HepG2 (cell line): ENCODE data around the gene GCM1. TPM values are rescaled to one million over a fixed set of nuclear protein-coding genes. Genes with fewer than 3 reads are reported as not detected.

Experiments used
- BHLHE40 ChIP-seq: IDR thresholded peaks from 2 replicates; pipeline ENCODE4 v1.6.1; 2011; ENCODE audit warnings: low read length, improper control_type of control experiment
- EEA1 ChIP-seq: sonication (generic); formaldehyde crosslinking; IDR thresholded peaks from 2 replicates; pipeline ENCODE4 v1.5.1; 2020; ENCODE audit warnings: mild to moderate bottlenecking, missing genetic modification reagents, borderline replicate concordance
- KLF16 ChIP-seq, 2 experiments: sonication (generic) in 1 of 2; formaldehyde crosslinking in 1 of 2; IDR thresholded peaks; 2 replicates each; pipeline versions ENCODE4 v1.6.1 to v1.8.0; 2016 to 2023; ENCODE audit warnings: missing genetic modification reagents in 2 of 2, missing compliant biosample characterization in 1 of 2
- MYC ChIP-seq: sonication (generic); formaldehyde crosslinking; IDR thresholded peaks from 2 replicates; pipeline ENCODE4 v1.9.0; 2021; ENCODE audit warnings: missing genetic modification reagents, borderline replicate concordance
- MYNN ChIP-seq: sonication (generic); formaldehyde crosslinking; IDR thresholded peaks from 2 replicates; pipeline ENCODE4 v1.4.0; 2020; ENCODE audit warnings: mild to moderate bottlenecking, low read depth, missing genetic modification reagents
- NCOA2 ChIP-seq: sonication (generic); formaldehyde crosslinking; IDR thresholded peaks from 2 replicates; pipeline ENCODE4 v1.8.0; 2022; ENCODE audit warnings: inconsistent platforms
- NCOR1 ChIP-seq: fragments of 200-600 bp; sonication (generic); IDR thresholded peaks from 2 replicates; pipeline ENCODE4 v1.7.0; 2017; ENCODE audit warnings: antibody characterized with exemption, low read length, borderline replicate concordance
- NR2F6 ChIP-seq, 2 experiments: IDR thresholded peaks; 2 replicates each; pipeline ENCODE4 v1.6.1; 2016; ENCODE audit warnings: antibody characterized with exemption in 1 of 2, mild to moderate bottlenecking in 1 of 2
- SP5 ChIP-seq: IDR thresholded peaks from 2 replicates; pipeline ENCODE4 v1.6.1; 2016; ENCODE audit warnings: low read depth, borderline replicate concordance
- TCF12 ChIP-seq, 2 experiments: fragments of 450-650 bp in 1 of 2; sonication (generic) in 1 of 2; formaldehyde crosslinking in 1 of 2; IDR thresholded peaks; 2 replicates each; pipeline versions ENCODE4 v1.6.1 to v1.8.0; 2017 to 2022; ENCODE audit warnings: antibody characterized with exemption in 1 of 2, mild to moderate bottlenecking in 1 of 2, missing genetic modification reagents in 1 of 2, moderate library complexity in 1 of 2
- ZMYM2 ChIP-seq: sonication (generic); formaldehyde crosslinking; IDR thresholded peaks from 2 replicates; pipeline ENCODE4 v1.8.0; 2022; ENCODE audit warnings: mild to moderate bottlenecking, missing genetic modification reagents
- ZNF235 ChIP-seq: sonication (generic); formaldehyde crosslinking; IDR thresholded peaks from 2 replicates; pipeline ENCODE4 v1.8.1; 2023; ENCODE audit warnings: mild to moderate bottlenecking, missing genetic modification reagents, borderline replicate concordance
- ZNF326 ChIP-seq: sonication (generic); formaldehyde crosslinking; IDR thresholded peaks from 2 replicates; pipeline ENCODE4 v1.4.0; 2020; ENCODE audit warnings: missing genetic modification reagents, borderline replicate concordance
- ZNF530 ChIP-seq: sonication (generic); formaldehyde crosslinking; IDR thresholded peaks from 2 replicates; pipeline ENCODE4 v1.5.0; 2020; ENCODE audit warnings: low read depth, mild to moderate bottlenecking, missing genetic modification reagents
- ZSCAN21 ChIP-seq: sonication (generic); formaldehyde crosslinking; IDR thresholded peaks from 2 replicates; pipeline ENCODE4 v1.8.0; 2022; ENCODE audit warnings: mild to moderate bottlenecking, missing genetic modification reagents, moderate library complexity, borderline replicate concordance
- polyA plus RNA-seq, 8 experiments: library from polyadenylated mRNA; depleted of rRNA in 3 of 8; stranded (reverse) in 7 of 8; unstranded in 1 of 8; fragments of >200 nt; fragmentation: Illumina TruSeq in 4 of 8; extraction: Trizol in 4 of 8; gene quantifications; 2 replicates each; pipeline versions ENCODE4 v1.2.1 to v1.2.3, GENCODE V29; 2011 to 2016; ENCODE audit warnings: low read depth in 4 of 8, missing spikeins in 1 of 8, mixed read lengths in 1 of 8; ENCODE audit not compliant: insufficient read depth in 1 of 8
- total RNA-seq, 5 experiments: library from RNA; depleted of rRNA; stranded (reverse); fragments of >200 nt; fragmentation: Illumina TruSeq; extraction: Trizol; gene quantifications; 2 replicates each; pipeline ENCODE4 v1.2.3, GENCODE V29; 2016; ENCODE audit warnings: low read depth in 1 of 5
- TF ChIP-seq, protein P1 (sequence below): sonication (generic); formaldehyde crosslinking; IDR thresholded peaks from 2 replicates; pipeline ENCODE4 v1.5.0; 2020; ENCODE audit warnings: missing genetic modification reagents
- TF ChIP-seq, protein P2 (sequence below): sonication (generic); formaldehyde crosslinking; IDR thresholded peaks from 2 replicates; pipeline ENCODE4 v1.5.0; 2020; ENCODE audit warnings: missing genetic modification reagents
- TF ChIP-seq, protein P3 (sequence below): sonication (generic); formaldehyde crosslinking; IDR thresholded peaks from 2 replicates; pipeline ENCODE4 v1.4.0; 2020; ENCODE audit warnings: missing genetic modification reagents
- TF ChIP-seq, protein P4 (sequence below): sonication (generic); formaldehyde crosslinking; IDR thresholded peaks from 2 replicates; pipeline ENCODE4 v1.8.1; 2023; ENCODE audit warnings: mild to moderate bottlenecking, missing genetic modification reagents

GCM1 gene
- total and polyA plus RNA-seq, 2 of the 13 experiments (the other 11 are each of a cell fraction or from before 2014, with no cell fraction given): 0.04 to 0.13 TPM

DNA sequence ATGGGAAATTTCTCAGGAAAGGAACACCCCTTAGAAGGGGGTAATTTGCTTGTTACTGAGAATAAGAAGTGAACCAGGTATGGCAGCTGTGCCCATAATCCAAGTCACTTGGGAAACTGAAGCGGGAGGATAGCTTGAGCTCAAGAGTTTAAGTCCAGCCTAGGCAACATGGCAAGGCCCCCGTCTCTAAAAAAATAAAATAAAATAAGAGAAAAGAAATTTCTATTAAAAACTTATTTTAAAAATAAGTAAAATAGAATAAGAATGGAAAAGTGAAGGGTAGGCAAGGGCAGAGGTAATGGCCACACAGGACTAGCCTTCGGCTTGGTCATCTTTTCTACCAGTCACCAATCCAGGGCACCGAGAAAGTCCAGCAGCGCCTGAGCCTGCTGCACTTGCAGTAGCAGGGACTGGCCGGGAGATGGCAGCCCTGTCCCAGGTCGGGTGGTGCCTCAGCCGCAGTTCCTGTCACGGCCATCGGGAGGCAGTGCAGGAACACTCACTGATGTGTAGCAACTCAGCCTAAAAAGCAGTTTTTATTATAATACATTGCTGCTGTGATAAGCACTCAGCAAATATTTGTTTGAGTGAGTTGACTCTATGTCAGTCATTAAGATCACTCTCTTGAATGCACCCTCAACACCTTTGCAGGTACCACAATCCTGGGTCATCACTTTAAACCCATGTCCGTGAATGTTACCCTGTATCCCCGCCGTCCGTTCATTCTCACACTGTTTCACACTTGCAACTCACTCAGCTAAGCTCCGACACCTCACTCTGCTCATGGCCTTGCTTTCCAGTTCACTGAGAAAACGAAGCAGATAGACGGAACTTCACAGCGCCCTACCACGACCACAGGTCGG, 23.2 kb upstream of the GCM1 start (continued):
- TF ChIP-seq NR2F6 (IDR thresholded peaks at IDR 0.05) (no peak), NR2F6 (CRISPR knock-in tag; IDR thresholded peaks at IDR 0.05) (peak; percentile 64; the same call in 1 of the 2 replicates), ZMYM2 (CRISPR knock-in tag) (no peak), MYC (CRISPR knock-in tag) (peak; percentile 55; the same call in 1 of the 2 replicates), BHLHE40 (peak; percentile 8; the same call in 1 of the 2 replicates), ZNF530 (CRISPR knock-in tag) (no peak), NCOR1 (no peak), ZNF326 (CRISPR knock-in tag) (0 out of 2 replicates have a peak, but pooled peaks have one; percentile 31), EEA1 (CRISPR knock-in tag) (peak; percentile 45; the same call in 1 of the 2 replicates), TCF12 (IDR thresholded peaks at IDR 0.05) (no peak), TCF12 (CRISPR knock-in tag; IDR thresholded peaks at IDR 0.05) (no peak), MYNN (CRISPR knock-in tag) (no peak), KLF16 (CRISPR knock-in tag; IDR thresholded peaks at IDR 0.05) (0 out of 4 replicates have a peak, but pooled peaks of 1 of the 2 experiments have one; percentile 63), ZNF235 (CRISPR knock-in tag) (no peak), NCOA2 (CRISPR knock-in tag) (peak; percentile 41), ZSCAN21 (CRISPR knock-in tag) (peak; percentile 83; the same call in 1 of the 2 replicates), SP5 (CRISPR knock-in tag) (0 out of 2 replicates have a peak, but pooled peaks have one; percentile 12)
- TF ChIP-seq, protein P1, sequence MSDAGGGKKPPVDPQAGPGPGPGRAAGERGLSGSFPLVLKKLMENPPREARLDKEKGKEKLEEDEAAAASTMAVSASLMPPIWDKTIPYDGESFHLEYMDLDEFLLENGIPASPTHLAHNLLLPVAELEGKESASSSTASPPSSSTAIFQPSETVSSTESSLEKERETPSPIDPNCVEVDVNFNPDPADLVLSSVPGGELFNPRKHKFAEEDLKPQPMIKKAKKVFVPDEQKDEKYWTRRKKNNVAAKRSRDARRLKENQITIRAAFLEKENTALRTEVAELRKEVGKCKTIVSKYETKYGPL: no peak
- TF ChIP-seq, protein P2, sequence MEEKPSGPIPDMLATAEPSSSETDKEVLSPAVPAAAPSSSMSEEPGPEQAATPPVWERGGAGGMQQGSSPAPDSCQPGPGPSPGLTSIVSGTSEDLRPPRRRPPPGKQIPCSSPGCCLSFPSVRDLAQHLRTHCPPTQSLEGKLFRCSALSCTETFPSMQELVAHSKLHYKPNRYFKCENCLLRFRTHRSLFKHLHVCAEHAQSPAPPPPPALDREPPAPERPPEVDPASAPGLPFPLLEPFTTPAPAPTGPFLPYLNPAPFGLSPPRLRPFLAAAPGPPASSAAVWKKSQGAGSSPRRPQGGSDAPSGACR (CRISPR knock-in tag): peak; percentile 50; the same call in 1 of the 2 replicates
- TF ChIP-seq, protein P3, sequence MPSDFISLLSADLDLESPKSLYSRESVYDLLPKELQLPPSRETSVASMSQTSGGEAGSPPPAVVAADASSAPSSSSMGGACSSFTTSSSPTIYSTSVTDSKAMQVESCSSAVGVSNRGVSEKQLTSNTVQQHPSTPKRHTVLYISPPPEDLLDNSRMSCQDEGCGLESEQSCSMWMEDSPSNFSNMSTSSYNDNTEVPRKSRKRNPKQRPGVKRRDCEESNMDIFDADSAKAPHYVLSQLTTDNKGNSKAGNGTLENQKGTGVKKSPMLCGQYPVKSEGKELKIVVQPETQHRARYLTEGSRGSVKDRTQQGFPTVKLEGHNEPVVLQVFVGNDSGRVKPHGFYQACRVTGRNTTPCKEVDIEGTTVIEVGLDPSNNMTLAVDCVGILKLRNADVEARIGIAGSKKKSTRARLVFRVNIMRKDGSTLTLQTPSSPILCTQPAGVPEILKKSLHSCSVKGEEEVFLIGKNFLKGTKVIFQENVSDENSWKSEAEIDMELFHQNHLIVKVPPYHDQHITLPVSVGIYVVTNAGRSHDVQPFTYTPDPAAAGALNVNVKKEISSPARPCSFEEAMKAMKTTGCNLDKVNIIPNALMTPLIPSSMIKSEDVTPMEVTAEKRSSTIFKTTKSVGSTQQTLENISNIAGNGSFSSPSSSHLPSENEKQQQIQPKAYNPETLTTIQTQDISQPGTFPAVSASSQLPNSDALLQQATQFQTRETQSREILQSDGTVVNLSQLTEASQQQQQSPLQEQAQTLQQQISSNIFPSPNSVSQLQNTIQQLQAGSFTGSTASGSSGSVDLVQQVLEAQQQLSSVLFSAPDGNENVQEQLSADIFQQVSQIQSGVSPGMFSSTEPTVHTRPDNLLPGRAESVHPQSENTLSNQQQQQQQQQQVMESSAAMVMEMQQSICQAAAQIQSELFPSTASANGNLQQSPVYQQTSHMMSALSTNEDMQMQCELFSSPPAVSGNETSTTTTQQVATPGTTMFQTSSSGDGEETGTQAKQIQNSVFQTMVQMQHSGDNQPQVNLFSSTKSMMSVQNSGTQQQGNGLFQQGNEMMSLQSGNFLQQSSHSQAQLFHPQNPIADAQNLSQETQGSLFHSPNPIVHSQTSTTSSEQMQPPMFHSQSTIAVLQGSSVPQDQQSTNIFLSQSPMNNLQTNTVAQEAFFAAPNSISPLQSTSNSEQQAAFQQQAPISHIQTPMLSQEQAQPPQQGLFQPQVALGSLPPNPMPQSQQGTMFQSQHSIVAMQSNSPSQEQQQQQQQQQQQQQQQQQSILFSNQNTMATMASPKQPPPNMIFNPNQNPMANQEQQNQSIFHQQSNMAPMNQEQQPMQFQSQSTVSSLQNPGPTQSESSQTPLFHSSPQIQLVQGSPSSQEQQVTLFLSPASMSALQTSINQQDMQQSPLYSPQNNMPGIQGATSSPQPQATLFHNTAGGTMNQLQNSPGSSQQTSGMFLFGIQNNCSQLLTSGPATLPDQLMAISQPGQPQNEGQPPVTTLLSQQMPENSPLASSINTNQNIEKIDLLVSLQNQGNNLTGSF (CRISPR knock-in tag): no peak
- TF ChIP-seq, protein P4, sequence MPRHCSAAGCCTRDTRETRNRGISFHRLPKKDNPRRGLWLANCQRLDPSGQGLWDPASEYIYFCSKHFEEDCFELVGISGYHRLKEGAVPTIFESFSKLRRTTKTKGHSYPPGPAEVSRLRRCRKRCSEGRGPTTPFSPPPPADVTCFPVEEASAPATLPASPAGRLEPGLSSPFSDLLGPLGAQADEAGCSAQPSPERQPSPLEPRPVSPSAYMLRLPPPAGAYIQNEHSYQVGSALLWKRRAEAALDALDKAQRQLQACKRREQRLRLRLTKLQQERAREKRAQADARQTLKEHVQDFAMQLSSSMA (CRISPR knock-in tag): no peak
